Melanocyte of skin (primary cell): Measurements from ENCODE around the gene GNG10. TPM values are rescaled to one million over a fixed set of nuclear protein-coding genes. Genes with fewer than 3 reads are reported as not detected.

Experiments used
- total RNA-seq, 2 donors: library from RNA; depleted of rRNA; stranded (reverse); fragments of >200 nt; gene quantifications; 2 replicates each; pipeline ENCODE4 v1.2.3, GENCODE V29; 2012

The GNG10 gene
- 10 to 100 TPM; 55.7 to 59.9 TPM for total RNA-seq

GRCh38 chr9:111661150-111661801 lies at the start of gene GNG10:
TSS of gene GNG10 (plus strand) at chr9:111661605. CDS start at chr9:111661635, 30 bp downstream.

DNA sequence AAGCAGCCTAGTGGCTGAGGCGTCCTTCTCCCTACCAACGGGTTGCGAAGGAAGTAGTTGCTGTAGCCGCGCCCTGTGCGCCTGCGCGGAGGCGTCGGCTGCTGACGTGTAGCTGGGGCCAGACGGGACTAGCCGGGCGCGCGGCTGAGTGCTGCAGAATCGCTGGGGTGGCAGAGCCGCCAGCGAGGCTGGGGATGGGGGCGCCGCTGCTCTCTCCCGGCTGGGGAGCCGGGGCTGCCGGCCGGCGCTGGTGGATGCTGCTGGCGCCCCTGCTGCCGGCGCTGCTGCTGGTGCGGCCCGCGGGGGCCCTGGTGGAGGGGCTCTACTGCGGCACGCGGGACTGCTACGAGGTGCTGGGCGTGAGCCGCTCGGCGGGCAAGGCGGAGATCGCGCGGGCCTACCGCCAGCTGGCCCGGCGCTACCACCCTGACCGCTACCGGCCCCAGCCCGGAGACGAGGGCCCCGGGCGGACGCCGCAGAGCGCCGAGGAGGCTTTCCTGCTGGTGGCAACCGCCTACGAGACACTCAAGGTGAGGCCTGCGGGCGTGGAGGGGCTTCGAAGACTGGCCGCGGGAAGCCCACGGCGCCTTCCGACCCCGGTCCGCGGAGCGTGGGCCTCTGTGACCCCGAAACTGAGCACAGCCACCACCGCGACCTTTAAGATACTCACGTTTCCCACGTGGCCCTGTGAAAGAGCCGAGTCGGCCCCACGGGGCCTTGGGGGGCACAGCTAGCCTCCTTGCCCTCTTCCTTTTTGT lies 30.0 kb upstream of the GNG10 start, which contains the start of gene DNAJC25:
TSS of gene DNAJC25 (plus strand) at position 121 of the 758 bp plus-strand sequence. CDS start at position 195, 74 bp downstream.

Other genes with a start within 250 kb of the GNG10 start
- gene ECPAS, start 177.2 kb upstream of the GNG10 start, total RNA-seq = 10 to 100 TPM; 58.2 to 70.3 TPM
- 1 to 10 TPM in 1 of 2 donors, under 1 TPM in 1; 0.69 to 1.3 TPM for gene ZNF483, start 136.4 kb upstream of the GNG10 start, total RNA-seq
- gene PTGR1, start 62.0 kb upstream of the GNG10 start, total RNA-seq = 10 to 100 TPM; 52.0 to 52.6 TPM
- gene DNAJC25, start 30.3 kb upstream of the GNG10 start, total RNA-seq = 1 to 10 TPM; 6.2 to 9.0 TPM
- gene SHOC1, start 133.3 kb downstream of the GNG10 start, total RNA-seq = under 1 TPM; under 0.01 TPM
- gene UGCG, start 235.2 kb downstream of the GNG10 start, total RNA-seq = 100 to 1,000 TPM; 247 to 394 TPM